GM21717 (cell line): ENCODE results near the gene UBXN11.
"Not testable (repeated sequence)": the region's sequence is repeated elsewhere in the genome, so short reads cannot be mapped to it uniquely, and the experiment has no call there.

ENCODE experiments used
- ATAC-seq: cut with Tn5 transposase; IDR thresholded peaks from one replicate; pipeline ENCODE4 v1.9.1; 2021; ENCODE audit warnings: mild to moderate bottlenecking, moderate library complexity; ENCODE audit not compliant: unreplicated experiment

UBXN11 gene

DNA sequence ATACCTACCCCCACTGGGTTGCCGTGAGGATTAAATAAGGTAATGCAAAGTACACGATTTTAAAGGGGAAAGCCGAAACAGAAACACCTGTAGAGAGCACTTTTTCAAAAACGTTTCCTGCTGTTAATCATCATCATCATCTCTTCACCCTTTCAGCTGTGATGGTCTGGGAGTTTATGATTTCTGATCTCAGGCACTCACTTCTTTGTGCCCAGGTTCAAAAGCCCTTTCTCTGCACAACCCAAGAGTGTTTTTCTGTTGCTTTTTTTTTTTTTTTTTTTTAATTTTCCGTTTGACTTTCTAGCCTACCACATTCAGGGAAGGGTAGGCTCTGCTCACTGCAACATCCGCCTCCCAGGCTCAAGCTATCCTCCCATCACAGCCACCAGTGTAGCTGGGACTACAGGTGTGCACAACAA lies 936 bp upstream of the UBXN11 start:
- ATAC-seq = no peak

DNA sequence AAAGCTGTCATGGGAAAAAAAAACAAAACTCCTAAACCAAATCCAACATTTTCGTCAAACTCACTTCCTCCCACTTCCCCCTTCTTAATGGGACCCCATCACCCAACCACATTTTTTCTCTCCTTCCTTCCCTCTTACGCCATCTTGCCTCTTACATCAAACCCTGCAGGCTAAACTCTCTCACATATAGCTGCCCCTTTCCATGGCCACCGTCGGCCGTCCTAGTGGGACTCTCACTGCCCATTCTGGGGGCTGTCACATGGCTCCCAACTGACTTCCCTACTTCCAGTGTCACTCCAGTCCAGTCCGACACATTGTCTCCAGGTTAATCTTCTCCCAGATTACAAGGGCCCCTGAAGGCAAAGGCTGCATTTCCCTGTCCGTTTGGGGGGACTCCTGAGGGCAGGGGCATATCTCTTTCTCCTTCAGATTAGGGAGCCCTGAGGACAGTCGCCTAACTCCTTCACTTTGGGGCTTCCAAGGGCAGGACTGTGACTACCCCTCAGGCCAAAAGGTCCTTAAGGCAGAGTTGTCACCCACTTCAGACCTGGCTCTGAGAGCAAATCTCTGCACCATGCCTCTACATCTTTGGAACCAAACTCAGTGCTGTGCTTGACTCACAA lies 658 bp downstream of the UBXN11 start:
- peak; percentile 3 for ATAC-seq

DNA sequence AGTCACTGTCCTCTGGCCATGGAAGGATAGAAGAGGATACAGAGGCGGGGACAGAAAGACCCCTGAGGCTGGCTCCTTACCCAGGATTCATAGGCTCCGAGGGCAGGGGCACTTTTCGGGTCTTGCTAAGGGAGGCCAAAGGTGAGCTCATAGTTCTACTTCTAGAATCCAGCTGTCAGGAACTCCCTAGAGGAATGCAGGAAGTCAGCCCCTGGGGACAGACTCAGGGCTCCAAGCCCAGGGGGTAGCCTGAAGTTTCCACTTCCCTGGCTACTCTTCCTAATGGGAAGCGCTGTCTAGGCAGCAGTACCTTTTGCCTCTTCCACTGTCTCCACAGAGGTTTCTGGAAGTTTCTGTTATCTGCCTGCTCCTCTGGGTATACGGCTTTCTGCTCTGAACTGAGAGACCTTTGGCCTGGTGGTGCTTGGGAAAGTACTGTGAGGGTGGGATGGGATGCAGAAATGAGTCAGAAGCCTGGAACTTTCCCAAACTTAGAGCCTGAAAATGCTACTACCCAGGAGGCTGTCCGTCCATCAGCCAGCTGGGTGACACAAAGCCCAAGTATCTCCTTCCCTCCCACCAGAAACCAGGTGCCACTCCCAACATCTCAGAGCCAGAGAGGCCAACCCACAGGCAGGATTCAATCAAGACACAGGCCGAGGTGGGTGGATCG lies 3.6 kb downstream of the UBXN11 start:
- no peak for ATAC-seq

DNA sequence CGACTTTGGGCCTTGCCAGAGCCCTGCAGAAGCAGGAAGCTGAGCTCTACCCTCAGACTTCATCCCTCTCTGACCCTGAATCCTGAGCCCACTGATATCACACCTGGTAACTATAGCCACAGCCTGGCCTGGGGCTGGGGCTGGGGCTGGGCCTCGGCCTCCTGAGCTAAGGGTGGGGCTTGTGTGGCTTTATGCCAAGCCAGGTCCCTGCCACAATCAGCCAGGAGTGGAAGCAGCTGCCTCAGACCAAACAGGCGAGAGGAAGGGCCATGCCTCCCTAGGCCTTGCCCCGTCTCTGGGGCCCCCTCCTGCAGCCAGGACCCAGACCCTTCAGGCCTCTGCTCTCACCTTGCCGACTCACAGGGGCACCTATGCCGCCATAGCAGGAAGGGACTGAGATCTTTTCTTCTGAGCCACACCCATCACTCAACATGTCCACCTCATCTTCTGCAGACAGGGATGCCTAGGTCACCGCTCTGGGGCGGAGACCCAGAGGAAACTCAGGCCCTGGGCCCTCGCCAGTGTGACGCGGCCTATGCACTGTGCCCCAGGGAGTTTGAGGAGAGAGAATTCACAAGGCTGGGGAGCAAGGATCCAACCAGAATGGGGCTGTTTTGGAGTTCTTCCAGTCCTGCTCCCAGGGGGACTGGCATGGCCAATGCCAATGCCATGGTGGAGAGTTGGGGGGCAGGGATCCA lies 5.7 kb downstream of the UBXN11 start:
- no peak for ATAC-seq

DNA sequence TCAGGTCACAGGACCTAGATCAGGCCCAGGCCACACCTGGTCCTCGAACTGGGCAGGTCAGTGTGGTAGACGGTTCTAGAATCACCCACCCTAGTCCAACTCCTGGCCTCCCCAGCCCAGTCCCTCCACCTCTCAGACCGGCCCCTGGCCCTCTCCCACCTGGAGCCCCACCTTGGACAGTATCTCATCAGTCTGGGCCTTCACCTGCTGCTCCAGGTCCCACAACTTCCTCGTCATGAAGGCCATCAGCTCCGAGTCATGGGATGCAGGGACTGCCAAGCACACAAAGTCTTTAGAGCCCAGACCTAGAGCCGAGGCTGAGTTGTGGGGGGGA lies 8.7 kb downstream of the UBXN11 start:
- ATAC-seq = no peak

DNA sequence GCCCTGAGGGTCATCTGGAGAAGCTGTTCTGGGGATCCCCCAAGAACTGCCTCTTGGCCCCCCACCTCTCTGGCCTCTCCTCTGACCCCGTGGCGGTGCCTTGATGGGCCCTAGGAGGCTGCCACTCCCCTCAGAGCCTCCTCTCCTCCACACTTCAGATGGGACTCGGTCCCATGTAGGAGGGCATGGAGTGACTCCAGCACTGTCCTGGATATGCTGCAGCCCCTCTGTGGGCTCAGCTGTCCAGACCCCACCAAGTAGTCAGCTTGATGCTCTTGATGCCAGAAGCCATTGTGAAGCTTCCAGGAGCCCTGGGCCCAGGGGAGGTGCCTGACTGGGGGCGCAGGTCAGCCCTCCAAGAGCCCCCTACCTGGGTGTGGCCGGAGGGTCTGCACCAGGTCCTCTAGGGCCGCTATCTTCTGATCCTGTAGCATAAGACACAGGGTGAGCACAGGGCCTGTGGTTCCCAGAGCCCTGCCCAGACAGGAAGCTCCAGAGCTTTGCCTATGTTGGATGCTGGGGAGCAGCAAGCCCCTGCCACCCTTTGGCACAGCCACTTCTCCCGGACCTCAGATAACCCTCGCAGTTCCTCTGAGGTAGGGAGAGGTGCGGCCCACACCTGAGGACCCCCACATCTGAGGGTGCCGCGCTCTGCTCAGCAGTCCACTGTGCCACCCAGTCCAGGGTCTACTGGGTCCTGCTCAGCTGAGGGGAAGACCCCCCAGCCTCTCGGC lies 9.2 kb downstream of the UBXN11 start:
- no peak for ATAC-seq

DNA sequence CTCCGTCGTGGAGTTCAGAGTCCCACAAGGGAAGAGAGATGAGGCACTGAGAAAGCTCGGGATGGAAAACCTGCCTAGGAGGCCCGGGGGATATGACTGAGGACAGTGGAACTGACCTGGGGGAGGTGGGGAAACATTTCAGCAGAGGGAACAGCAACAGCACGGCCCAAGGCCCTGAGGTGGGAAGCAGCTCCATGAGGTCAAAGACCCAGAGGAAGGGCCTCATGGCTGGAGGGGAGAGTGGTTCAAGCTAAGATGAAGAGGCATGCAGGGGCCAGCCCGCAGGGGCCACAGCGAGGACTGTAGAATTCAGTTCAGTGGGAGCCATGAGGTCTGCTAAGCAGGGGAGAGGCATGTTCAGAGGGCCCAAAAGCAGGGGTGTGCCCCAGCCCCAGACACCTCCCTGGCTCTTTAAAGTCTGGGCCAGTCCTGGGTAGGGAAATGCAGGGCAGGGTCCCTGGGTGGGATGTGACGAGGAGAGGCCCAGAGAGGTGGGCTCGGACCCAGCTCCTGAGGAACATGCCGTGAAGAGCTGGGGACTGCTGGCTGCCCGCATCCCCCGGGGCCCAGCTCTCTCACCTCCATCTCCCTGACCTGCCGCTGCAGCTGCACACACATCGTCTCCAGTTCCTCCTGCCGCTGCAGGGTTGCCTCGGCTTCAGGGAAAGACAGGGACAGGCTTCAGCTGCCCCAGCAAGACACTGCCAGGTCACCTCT lies 9.9 kb downstream of the UBXN11 start:
- ATAC-seq = no peak

DNA sequence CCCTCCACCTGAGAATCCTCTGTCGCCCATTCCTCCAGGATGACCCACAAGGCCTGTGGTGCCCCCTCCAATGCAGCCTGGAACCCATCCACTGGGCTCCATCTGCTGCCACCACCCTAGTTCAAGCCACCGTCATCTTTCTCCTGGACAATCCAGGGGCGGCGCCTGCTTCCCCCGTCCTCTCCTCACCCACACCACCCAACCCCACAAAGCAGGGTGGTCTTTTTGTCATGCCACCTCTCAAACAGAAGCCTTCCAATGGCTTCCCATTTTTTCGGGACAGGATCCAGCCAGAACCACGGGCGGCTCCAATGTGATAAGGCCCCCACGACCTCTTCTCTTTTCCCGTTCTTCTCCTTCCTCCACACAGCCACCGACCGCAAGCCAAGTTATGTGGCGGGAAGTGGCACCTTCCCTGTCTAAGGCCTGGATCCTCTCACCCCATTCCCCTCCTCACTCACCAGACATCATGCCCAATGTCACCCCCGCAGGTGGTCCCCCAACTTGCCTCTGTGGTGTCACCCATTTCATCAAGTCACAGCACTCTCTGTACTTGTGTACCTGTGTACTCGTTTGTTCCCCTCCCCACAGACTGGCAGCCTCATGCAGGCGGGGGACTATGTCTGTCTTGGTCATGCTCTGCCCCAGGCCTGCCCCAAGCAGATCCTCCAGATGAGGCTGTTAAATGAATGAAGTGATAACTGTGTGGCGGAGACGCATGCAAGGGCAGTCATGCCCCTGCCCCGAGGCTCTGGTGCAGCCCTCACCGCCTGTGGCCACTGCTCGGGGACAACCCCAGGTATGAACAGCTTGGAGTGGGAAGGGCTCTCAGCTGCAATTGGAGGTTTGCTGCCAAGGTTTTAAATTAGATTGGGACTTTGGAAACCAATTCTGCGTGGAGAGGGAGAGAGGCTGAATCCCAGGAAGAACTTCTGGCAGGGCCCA lies 11.0 kb downstream of the UBXN11 start:
- no peak for ATAC-seq

DNA sequence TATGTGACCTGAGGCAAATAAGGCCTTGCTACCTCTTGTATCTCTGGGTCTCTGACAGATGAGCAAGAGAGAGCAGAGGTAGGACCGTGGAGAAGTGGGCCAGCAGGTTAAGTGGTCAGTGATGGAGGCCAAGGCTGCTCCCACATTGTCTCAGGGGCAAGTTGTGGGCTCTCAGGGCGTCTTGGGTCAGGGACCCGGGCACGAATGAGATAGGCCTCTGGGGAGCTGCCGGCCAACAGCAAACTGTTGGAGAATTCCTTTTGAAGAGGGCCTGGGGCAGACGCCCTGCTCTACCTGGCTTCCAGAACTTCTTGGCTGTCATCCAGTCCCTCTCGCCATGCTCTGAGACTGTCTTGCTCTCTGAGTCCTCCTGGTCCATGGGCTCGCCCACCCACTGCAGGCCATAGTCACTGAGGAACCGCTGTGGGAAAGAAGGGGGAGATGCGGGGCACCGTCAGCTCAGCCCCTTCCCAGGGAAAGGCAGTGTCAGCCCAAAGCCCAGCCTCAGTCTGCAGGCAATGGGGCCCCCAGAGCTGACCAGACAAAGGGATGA lies 12.4 kb downstream of the UBXN11 start:
- no peak for ATAC-seq

DNA sequence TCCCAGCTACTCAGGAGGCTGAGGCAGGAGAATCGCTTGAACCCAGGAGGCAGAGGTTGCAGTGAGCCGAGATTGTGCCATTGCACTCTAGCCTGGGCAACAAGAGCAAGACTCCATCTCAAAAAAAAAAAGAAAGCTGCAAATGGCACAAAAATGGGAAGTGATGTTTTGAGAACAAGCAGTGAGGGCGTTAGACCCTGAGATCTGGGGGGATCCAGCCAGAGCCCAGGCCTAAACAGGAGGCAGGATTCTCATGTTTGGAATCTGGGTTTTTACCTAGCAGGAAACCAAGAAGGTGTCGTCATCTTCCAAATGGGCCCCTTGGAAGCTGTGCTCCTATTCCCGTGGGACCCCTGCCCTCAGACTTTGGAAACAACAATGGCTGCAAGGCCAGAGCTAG lies 13.7 kb downstream of the UBXN11 start:
- not testable (repeated sequence) for ATAC-seq

DNA sequence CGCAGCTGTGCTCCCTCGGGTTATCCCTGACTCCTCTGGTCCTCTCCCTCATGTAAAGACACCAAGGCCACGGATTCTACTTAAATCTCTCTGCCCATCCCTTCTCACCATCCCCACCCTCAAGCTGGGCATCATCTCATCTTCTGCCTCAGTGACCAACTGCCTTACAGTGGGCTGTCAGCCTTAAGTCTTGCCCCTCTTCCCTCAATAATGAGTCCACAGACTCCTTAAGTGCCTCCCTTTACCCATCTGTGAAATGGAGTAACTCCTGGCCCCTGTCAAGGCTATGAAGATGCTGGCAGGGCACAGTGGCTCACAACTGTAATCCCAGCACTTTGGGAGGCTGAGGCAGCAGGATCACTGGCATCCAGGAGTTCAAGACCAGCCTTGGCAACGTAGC lies 14.5 kb downstream of the UBXN11 start:
- no peak for ATAC-seq

DNA sequence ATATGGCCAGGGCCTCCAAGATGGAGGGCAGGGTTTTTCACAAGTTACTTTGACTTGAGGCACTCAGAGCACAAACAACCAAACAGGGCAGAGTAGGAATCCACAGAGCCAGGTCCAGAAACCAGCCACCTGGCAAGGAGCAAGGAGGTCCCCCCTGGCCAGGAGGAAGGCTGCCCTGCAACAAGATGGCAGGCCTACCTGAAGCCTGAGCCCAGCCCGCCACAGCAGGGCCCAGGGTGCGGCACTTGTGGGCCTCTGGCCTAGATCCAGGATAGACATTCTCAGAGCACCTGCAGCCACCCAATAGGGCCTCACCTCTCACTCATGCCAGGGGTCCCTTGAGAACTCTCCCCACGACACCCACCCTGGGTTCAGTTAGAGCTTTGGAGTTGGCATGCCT lies 15.0 kb downstream of the UBXN11 start:
- no peak for ATAC-seq

DNA sequence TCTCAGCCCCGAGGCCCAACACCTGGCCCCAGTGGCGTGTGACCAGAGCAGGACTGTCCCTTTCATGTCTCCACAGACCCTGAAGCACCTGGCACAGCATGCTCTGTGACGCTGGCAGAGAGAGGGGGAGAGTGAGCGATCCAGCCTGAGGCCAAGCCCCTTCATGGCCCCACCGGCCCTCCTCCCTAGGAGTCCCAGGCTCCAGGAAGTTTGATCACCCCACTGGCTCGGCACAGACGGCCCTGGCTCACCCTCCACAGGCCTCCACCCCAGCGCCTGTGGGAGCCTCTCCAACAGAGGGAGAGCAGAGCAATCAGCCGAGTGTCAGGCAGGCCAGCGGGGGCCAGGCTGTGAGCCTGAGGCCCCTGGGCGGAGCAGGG lies 15.6 kb downstream of the UBXN11 start:
- ATAC-seq = no peak

DNA sequence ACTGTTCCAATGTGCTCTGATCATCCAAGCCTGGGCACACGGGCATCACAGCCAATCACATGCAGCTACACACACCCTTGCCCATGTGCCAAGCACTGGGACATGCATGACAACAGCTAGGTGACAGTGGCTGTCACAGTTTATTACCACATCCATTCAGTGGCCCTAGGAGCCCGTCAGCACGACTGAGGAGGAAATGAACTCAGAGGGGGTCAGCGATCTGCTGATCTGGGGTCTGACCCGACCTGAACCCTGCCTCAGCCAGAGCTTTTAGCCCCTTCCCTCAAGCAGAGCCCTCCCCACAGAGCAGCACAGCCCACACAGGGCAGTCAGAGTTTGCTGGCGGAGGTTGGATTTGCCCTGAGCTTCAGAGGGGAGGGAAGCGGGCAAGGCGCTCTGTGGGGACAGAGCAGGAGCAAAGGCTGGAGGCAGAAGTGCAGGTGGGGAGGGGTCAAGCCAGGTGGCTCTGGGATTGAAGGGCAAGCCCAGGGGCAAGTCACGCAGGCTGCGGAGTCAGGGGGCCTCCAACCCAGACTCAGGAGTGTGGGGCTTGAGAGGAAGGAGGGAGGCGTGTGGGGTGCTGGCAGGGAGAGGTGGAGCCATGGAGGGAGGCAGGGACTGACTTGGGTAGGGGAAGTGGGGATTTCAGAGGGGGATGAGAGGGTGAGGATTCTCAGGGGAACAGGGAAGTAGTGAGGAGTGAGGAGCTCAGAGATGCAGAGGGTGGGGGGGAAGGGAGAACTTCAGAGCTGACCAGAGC lies 16.1 kb downstream of the UBXN11 start:
- no peak for ATAC-seq

DNA sequence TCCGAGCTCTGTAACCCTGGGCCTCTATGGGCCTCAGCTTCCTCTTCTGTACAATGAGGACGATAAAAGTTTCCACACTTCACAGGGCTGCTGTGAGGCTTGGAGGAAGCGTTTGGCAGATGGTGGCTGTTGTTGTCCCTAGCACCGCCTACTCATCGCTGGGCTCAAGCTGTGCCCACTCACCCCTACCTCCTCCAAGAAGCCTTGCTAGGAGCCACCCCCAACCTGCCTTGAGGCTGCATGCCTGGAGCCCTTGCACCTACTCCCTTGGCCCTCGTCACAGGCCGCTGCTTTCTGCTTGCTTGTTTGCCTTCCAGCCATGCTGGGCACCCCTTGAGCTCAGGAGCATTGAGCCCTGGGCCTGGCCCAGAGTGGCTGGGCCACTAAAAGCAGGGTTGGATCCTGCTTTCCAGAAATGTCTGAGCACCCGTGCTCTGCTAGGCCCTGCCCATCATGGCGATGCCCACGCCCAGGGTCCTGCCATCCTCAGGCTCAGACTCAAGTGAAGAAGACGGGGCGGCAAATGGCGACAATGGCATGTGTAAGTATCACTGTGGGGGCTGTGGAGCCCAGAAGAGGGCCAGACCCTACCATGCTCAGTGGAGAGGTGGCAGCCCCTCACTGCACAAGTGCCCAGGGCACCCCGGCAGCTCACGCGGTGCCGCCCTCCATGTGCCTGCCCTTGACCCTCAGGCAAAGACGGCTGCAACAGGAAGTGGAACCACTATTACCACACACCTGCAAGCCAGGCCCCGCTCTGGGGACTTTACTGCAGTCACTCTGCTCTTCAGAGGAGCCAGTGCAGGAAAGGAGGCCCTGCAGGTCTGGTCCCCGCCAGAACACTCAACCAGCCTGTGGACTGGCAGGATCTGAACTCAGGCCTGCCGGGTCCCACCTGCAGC lies 17.0 kb downstream of the UBXN11 start:
- ATAC-seq = no peak

DNA sequence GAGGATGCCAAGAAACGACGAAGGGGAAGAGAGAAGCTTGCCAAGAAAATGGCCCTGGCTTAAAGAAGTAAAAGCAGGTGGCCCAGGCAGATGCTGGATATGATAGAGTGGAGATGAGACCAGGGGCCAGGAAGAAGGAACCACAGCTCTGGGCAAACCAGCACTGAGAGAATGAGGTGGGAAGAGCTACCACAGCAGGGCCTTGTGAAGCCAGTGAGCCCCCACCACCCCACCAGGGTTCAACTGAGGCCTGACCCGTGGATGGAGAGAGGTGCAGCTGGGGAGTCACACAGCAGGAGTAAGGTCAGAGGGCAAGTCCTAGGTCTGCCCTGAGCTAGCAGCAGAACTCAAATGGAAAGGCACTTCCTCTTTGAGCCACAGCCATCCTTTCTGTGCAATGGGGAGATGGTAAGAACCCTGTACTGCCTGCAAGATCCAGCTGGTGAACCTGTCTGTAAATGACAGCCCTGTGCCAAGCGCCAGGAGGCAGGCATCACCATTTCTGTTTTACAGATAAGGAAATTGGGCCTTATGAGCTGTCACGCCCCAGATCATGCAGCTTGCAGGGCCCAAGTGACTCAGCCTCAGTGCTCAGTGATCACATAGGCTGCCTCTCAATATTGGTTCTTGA lies 18.0 kb downstream of the UBXN11 start:
- ATAC-seq = no peak

DNA sequence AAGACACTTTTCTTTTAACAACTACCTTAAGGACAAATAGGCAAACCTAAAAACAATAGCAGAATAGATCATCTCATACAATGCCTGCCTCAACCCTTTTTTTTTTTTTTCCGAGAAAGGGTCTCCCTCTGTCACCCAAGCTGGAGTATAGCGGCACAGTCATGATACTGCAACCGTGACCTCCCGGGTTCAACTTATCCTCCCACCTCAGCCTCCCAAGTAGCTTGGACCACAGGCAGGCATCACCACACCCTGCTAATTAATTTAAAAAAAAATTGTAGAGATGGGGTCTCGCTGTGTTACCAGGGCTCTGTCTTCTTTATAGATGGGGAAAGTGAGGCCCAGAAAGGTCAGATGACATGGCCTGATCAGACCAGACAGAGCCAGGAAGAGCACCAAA lies 18.6 kb downstream of the UBXN11 start:
- no peak for ATAC-seq
